ENCODE data around the gene MCUB.
"Not testable (repeated sequence)": the region's sequence is repeated elsewhere in the genome, so short reads cannot be mapped to it uniquely, and the experiment has no call there.

Gene MCUB

DNA sequence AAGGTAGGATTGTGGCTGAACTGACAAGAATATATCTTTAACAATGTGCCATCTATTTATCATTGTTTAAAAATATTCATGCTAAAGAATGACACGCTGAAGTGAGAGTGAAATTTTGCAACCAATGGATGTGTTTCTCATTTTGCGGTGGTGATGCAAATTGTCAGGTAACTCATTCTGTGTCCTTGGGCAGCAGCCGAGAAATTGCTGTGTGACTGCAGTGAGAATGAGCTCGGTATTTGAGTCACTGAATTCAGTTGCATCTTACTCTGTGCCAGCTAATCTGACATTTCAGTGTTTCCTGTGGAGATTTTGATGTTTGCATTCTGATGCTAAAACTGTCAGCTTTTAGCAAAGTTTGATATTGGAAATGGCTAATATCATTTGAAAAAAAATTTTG, 28.1 kb downstream of the MCUB start:
- no peak for DNase-seq

DNA sequence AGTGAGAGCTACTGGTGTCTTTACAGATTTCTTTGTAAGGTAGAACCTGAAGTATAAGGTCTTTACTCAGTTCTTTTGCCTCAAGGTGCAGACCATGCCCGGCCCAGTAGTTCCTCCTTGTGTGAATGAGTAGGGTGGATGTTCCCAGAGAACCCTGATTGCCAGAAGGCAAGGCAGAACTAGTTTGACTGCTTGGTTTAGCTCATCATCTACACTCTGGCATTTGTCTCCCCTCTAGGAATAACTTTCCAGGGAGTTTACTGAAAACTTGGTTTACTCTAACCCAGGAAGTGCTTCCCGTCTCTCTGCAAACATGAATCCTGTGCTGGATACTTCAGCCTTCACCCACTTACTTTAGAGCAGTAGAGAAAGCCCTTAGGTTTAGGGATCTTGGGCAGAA, 29.1 kb downstream of the MCUB start:
- peak in 1 of 2 donors; percentile 1 for DNase-seq

DNA sequence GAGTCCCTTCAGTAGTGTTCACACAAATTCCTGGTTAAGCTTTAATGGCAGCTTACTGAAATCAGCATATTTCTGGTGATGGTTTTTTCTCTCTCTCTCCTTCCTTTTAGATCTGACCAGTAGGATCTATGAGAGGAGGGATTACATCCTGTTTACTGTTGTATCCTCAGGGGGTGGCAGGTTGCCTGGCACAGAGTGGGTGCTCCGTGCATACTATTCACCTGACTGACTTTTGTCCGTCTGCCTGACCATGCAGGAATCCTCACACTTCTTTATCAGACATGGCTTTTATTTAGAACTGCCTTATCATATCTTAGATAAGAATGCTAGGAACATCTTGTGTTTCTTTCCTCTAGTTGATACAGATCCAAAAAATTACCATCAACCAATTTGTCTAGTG, 29.6 kb downstream of the MCUB start:
- no peak for DNase-seq

DNA sequence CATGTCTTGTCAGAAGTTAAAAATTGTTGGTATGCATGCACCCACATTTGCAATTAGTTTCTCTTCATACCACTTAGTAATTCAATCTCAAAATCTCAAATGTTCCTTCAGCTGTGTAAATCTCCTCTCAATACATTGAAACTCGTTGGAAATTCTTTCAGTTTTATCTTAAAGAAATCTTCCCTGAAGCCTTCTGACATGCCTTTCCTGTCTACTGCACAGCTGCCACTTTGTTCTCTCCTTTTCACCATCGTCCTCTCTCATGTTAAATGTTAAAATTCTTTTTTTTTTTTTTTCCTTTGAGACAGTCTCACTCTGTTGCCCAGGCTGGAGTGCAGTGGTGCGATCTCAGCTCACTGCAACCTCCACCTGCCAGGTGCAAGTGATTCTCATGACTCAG, 30.9 kb downstream of the MCUB start:
- DNase-seq = no peak

DNA sequence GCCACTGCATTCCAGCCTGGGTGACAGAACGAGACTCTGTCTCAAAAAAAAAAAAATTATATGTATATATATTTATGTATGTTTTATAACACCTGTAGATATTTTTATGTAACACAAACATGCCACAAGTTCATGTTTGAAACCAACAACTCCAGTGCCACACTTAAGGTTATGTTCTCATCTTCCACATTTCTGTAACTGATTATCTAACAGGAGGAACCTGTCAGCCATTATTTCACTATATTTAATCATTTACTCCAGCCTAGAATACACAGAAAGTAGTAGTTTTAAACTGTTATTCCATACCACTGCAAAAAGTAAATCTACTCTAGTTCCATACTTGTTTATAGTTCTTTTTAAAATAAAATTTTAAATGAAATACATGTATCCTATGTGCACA, 32.3 kb downstream of the MCUB start:
- DNase-seq = no peak

DNA sequence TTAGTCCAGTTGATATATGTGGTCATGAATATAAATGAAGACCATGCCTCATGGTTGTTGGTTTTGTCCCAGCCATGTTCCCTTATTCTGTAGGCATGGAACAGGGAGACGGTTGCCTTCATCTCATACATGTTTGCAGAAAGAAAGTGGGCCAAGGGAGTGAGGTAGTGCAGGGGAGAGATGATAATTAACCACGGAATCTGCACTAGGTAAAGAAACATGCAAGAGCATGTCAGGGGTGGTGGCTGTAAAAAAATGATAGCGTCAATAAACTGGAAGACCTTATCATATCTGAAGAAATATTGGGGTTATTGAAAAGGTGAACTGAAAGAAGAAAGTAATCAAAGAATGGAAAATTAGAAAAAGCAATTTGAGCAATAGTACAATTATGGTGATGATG, 35.1 kb downstream of the MCUB start:
- DNase-seq = not testable (repeated sequence)

DNA sequence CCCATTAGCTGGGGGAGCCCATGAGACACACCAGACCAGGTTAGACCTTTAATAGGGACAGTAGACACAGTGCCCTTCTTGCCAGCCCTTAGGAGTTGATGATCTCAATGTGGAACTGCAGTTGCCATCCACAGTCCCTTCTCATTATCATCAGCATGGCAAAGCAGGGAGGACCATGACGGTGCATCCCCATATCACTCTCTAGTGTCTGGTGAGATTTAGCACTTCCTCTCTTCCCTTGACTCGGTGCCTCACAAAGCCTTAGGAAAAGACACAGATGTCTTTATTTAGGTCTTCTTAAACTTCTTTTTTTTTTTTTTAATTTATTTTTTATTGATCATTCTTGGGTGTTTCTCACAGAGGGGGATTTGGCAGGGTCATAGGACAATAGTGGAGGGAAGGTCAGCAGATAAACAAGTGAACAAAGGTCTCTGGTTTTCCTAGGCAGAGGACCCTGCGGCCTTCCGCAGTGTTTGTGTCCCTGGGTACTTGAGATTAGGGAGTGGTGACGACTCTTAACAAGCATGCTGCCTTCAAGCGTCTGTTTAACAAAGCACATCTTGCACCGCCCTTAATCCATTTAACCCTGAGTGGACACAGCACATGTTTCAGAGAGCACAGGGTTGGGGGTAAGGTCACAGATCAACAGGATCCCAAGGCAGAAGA, 36.5 kb downstream of the MCUB start:
- not testable (repeated sequence) for DNase-seq

DNA sequence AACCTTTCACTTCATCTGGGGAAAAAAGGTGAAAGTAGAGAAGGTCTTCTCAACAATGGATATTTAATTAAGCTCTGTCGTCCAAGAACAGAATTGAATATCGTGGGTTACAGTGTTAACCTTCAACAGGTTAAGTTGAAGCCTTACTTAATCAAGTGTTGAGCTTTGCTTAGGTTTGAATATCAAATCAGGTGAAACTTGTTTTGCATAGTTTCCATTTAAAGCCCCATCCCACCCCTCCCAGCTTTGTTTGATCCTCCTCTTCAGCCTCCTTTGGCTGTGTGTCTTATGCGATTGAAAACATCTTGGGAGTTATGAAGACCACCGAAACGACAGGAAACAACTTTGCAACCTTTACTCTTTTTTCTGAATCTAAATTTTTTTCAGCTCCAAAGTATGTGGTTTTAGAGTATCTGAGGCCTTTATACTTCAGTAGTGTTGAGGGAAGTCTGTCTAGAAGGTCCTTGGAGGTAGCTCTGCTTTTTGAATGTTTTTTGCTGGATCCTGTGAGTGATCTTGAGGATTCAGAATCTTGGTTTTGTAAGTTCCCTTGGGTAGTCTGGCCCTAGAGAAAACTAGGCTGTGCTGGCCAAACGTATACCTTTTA, 39.1 kb downstream of the MCUB start:
- no peak for DNase-seq

DNA sequence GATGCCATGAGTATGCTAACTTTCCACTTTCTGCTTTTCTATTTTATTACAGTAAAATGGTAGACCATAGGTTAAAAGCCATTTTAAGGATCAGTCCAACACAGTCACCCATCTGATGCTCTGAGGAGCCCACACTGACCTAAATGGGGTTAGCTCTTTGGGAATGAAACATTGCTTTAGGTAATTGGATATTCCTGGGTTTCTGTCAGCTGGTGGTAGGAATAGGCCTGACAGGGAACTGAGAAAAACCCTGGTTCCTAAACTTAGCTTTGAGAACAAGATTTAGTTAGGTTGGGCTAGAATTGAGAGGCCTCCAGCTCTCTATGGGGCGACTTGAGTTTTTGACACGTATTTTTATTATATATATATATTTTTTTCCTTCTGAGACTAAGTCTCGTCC, 40.4 kb downstream of the MCUB start:
- no peak for DNase-seq

DNA sequence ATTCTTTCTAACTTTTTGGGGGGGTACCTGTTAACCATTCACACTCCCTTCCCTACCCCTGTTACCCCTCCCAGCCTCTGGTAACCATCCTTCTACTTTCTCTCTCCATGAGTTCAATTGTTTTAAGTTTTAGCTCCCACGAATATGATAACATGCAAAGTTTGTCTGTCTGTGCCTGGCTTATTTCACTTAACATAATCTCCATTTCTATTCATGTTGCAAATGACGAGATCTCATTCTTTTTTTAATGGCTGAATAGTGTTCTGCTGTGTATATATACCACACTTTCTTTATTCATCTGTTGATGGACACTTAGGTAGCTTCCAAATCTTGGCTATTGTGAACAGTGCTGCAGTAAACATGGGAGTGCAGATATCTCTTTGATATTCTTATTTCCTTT, 41.3 kb downstream of the MCUB start:
- DNase-seq = no peak

DNA sequence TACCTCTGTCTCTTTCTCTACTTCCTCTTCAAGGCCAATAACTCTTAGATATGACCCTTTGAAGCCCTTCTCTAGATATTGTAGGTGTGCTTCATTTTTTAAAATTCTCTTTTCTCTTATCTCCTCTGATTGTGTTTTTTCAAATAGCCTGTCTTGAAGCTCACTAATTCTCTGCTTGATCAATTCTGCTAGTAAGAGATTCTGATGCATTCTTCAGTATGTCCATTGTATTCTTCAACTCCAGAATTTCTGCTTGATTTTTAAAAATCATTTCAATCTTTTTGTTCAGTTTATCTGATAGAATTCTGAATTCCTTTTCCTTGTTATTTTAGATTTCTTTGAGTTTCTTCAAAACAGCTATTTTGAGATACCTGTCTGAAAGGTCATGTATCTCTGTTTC, 47.9 kb downstream of the MCUB start:
- DNase-seq = no peak

DNA sequence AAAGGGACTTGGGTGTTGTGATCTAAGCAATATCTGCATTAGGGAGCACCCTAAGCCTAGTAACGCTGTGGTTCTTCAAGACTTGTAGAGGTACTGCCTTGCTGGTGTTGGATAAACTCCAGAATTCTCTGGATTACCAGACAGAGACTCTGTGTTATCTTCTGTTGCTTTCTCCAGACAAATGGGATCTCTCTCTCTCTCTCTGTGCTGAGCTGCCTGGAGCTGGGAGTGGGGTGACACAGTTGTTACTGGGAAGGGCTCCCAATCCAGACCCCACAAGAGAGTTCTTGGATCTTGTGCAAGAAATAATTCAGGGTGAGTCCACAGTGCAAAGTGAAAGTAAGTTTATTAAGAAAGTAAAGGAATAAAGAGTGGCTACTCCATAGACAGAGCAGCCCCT, 48.8 kb downstream of the MCUB start:
- no peak for DNase-seq

DNA sequence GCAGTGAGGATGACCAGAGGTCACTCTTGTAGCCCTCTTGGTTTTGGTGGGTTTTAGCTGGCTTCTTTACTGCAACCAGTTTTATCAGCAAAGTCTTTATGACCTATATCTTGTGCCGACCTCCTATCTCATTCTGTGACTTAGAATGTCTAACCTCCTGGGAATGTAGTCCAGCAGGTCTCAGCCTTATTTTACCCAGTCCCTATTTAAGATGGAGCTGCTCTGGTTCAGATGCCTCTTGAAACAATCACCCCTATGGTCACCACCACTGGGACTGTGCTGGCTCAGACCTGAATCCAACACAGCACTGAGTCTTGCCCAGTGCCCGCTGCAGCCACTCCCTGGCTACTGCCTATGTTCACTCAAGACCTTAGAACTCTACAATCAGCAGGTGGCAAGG, 49.4 kb downstream of the MCUB start:
- no peak for DNase-seq

DNA sequence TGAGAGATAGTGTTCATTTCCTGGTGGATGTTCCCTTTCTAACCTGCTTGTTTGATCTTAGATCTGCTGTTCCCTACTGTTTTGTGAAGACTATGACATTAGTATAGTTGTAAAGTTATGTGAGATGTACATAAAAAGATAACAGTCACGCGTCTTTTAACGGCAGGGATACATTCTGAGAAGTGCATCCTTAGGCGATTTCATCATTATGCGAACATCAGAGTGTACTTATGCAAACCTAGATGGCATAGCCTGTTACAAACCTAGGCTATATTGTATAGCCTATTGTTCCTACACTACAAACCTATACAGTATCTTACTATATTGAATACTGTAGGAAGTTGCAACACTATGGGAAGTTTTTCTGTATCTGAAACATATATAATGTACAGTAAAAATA, 50.4 kb downstream of the MCUB start:
- DNase-seq = no peak

DNA sequence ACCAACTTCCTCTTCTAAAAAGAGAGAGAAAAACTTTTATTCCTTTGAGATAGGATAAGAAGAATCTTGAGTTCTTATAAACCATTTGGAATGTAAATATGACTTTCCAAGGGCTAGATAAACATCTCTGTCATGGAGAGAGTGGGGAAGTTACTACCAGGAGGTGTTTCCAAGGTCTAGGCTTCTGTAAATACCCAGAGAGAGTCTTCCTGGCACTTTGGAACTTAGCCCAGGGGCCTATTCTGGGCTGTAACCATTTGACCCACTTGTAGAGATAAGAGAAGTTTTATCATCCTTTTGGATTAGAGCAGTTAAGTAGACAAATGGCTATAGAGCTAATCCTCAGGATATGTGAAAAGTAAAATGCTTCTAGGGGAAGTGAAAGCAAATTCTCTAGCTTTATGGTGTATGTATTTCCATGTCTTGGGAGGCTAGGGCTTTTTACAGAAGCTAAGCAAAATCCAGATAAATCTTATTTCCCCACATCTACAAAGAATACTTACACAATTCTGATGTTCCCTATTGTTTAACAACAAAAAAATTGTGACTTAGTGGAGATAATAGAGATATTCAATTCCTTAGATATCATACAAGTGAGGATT, 51.1 kb downstream of the MCUB start:
- no peak for DNase-seq

DNA sequence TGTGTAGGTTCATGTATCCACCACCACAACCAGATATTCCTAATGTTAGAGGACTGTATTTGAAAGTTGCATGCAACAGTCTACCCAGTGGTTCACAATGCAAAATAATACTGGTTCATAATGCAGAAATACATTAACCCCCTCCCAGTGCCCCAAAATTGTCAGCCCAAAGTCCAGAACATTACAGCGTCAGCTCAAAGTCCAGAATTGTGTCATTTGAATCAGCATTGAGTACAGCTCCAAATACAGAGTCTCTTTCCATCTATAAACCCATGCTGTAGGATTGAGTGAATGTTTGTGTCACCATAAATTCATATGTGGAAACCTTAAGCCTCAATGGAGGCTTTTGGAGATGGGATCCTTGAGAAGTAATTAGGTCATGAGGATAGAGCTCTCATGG, 54.0 kb downstream of the MCUB start:
- no peak for DNase-seq

DNA sequence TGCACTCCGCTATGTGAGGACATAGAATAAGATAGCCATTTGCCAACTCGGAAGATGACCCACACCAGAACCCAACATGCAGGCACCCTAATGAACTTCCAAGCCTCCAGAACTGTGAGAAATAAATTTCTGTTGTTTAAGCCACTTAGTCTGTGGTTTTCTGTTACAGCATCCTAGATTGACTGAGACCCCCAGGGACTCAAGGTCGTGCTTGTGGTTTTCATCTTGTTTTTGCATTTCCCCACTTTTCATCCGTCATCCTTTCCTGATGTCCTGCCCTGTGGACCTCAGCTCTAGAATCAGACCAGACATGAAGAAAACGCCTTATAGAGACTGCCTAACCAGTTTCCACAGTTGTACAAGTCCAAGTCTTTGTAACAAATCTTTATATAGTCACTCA, 54.4 kb downstream of the MCUB start:
- DNase-seq = no peak

DNA sequence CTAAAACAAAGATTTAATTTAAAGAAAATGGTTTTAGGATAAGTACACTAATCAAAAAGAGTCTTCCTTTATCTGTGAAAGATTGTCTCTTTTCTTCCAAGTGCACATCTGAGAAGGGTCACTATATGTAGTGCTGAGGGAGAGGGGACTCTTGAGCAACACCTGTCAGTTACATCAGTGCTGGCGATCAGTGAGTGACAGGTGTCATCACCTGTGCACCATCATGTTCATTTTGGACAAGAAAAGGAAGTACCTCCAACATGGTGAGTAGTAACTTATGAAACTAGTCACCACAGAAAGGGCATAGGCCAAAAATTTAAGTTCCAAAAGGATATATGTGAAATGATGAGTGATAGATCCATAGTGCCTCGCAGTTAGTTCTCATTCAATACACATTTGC, 55.7 kb downstream of the MCUB start:
- DNase-seq = no peak

DNA sequence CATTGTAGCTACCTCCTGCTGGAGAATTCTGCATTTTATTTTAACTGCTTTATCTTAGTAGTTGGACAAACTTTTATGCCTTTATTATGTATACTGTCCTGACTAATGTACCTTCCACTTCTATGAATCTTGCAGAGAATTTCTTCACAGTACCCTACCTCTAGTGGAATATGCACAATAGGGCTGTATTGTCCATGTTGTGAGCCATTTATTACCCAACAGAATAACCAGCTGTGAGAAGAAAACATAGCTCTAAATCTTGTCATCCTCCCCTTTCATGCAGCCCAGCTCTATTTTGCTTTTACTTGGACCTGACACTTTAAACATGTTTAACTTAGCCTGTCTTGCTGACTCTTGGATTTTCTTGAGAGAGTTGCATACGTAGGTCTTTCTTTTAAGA, 56.2 kb downstream of the MCUB start:
- no peak for DNase-seq

DNA sequence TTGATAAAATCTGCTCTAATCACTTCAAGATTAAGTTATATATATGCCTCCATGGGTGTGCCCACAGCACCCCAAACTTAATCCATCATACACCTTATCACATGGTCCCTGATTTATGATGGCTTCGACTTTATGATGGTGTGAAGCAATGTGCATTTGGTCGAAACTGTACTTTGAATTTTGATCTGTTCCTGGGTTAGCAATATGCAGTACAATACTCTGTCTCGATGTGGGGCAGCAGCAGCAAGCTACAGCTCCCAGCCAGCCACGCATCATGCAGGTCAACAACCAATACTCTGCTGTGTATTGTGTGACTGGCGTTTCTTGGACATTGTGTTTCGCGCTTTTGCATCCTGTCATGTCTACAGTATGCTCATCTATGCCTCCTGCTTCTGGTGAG, 62.6 kb downstream of the MCUB start:
- DNase-seq = no peak

DNA sequence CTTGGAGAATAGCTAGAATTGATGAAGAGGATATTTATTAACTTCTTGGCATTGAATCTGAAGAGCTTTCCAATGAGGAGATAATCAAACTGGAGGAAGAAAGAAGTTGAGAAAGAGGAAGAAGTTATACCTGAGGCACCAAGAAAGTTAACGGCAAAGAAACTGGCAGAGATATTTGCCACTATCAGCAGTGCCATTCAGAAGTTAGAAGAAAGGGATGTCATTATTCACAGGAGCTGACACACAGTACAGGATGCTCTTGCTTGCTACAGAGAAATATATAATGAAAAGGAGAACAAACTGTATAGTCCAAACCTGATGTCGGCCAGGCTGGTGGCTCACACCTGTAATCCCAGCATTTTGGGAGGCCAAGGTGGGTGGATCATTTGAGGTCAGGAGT, 64.5 kb downstream of the MCUB start:
- DNase-seq = no peak

DNA sequence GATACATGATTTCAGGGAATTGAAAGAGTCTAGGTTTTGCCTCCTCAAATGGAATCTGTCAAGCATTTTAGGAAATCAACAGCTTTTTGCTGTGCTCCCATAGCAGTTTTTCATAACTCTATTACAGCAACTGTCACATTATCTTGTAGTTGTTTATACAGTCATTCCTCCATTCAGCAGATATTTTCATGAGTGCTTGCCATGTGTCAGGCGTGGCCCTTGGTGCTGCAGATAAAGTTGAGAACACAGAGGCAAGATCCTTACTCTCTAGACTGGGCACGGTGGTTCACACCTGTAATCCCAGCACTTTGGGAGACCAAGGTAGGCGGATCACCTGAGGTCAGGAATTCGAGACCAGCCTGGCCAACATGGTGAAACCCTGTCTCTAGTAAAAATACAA, 67.3 kb downstream of the MCUB start:
- DNase-seq = no peak

DNA sequence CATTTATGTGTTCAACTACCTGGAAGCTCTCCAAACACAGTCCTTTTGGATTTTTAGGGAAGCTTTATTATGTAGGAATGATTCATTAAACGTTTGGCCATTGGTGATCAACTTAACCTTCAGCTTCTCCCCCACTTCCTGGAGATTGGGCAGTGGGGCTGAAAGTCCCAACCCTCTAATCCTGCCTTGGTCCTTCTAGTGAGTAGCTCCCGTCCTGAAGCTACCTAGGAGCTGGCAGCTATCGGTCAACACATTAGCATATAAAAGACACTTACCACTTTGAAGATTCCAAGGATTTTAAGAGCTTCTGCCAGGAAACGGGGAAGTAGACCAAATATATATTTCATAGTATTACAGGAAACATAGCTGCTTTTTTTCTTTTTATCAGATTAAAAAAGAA, 69.7 kb downstream of the MCUB start:
- DNase-seq = no peak

DNA sequence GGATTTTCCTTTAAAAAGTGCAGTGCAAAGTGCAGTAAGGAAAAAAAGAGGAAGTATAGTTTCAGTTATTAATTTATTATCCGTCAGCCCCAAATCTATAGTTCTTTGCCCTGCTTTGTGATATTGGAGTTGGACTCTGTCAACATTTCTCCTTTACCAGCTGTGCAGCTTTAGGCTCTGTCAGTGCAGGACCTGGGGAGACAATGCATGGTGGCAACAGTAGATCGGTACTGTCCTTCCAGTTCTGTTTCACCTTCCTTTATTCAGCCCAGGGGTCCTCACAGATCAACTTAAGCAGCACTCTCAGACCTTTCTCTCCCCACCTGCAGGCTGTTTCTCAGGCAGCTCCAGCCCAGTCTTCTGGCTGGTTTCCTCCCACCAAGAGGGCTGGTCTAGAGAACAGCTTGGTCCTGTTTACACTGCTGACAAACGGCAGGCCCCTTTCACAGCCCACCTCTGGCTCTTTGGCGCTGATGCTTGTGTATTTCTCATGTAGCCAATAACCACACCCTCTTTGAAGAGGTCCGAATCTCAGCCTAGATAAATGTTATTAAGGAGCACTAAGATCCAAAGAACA, 71.6 kb downstream of the MCUB start:
- DNase-seq = no peak

DNA sequence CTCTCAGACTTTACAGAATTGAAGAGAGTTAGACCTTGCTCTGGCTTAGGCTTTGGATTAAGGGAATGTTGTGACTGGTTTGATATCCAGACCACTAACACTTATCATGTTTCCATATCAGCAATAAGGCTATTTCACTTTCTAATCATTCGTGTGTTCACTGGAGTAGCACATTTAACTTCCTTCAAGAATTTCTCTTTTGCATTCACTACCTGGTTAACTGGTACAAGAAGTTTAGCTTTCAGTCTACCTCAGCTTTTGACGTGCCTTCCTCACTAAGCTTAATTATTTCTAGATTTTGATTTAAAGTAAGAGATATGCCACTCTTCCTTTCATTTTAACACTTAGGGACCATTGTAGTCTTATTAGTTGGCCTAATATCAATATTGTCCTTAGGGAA, 80.6 kb downstream of the MCUB start:
- DNase-seq = no peak

Measured in bone marrow (tissue), 2 donors.